HUDEP-2 (cell line): Measurements from ENCODE around the gene DFFB.

ENCODE experiments used
- DNase-seq, 76 experiments: peaks; one replicate each; lab custom pipeline; 2025; ENCODE audit not compliant: unreplicated experiment in 76 of 76; lab: John Stamatoyannopoulos, UW

The DFFB gene

GRCh38 chr1:3894626-3895278 is 37.5 kb downstream of the DFFB start:
- DNase-seq: no peak

- no peak for DNase-seq
Measured at GRCh38 chr1:3895279-3895950, 38.1 kb downstream of the DFFB start.

GRCh38 chr1:3895951-3896325 is 38.7 kb downstream of the DFFB start:
- DNase-seq: no peak

GRCh38 chr1:3896396-3897000 is 39.2 kb downstream of the DFFB start:
- DNase-seq: no peak

- no peak for DNase-seq
Measured at GRCh38 chr1:3898475-3898735, 41.1 kb downstream of the DFFB start.

- peak in 16 of 76 experiments; percentile 4 to 45 (median 18) for DNase-seq
Measured at GRCh38 chr1:3898994-3899753, 41.9 kb downstream of the DFFB start.

- DNase-seq: peak in 14 of 76 experiments; percentile 17 to 53 (median 38)
Measured at GRCh38 chr1:3899754-3900149, 42.5 kb downstream of the DFFB start.

- peak; percentile 35 to 99 (median 94) for DNase-seq
Measured at GRCh38 chr1:3900150-3900968, 43.1 kb downstream of the DFFB start, which contains the start of gene C1orf174. C1orf174 (minus strand) TSS chr1:3900272; CDS start chr1:3900186, 86 bp downstream.

GRCh38 chr1:3900969-3901529 is 43.8 kb downstream of the DFFB start:
- DNase-seq: peak; percentile 25 to 98 (median 94)

GRCh38 chr1:3902111-3902511 is 44.8 kb downstream of the DFFB start:
- DNase-seq: no peak

- DNase-seq: no peak
Measured at GRCh38 chr1:3902571-3903091, 45.4 kb downstream of the DFFB start.

GRCh38 chr1:3903141-3904005 is 46.1 kb downstream of the DFFB start:
- DNase-seq: no peak

GRCh38 chr1:3904006-3904842 is 46.9 kb downstream of the DFFB start:
- DNase-seq: no peak

GRCh38 chr1:3904843-3905185 is 47.5 kb downstream of the DFFB start:
- no peak for DNase-seq

GRCh38 chr1:3905266-3905952 is 48.1 kb downstream of the DFFB start:
- DNase-seq: no peak

GRCh38 chr1:3905953-3906671 is 48.8 kb downstream of the DFFB start:
- DNase-seq: peak in 37 of 76 experiments; percentile 6 to 51 (median 19)

- no peak for DNase-seq
Measured at GRCh38 chr1:3906672-3907020, 49.4 kb downstream of the DFFB start.
